Liver (tissue), 9 donors: ENCODE results near the gene GSE1. TPM values are rescaled to one million over a fixed set of nuclear protein-coding genes. Genes with fewer than 3 reads are reported as not detected.

ENCODE experiments used
- DNase-seq: peaks from one replicate; pipeline ENCODE4 v3.0.0-alpha.2; 2017; ENCODE audit warnings: low spot score
- H3K27ac ChIP-seq, 2 donors: one replicate each; pipeline ENCODE4 v1.7.0; 2013; ENCODE audit warnings: inconsistent platforms in 2 of 2, low read length in 2 of 2, control low read depth in 1 of 2, low read depth in 1 of 2, mild to moderate bottlenecking in 1 of 2
- H3K27me3 ChIP-seq, 4 donors: one replicate each; pipeline versions ENCODE4 v1.6.1 to v1.7.0; 2013; ENCODE audit warnings: low read length in 3 of 4, inconsistent platforms in 1 of 4, mild to moderate bottlenecking in 1 of 4, moderate library complexity in 1 of 4; ENCODE audit not compliant: control insufficient read depth in 4 of 4, insufficient read depth in 4 of 4
- H3K36me3 ChIP-seq, 4 donors: one replicate each; pipeline versions ENCODE4 v1.6.1 to v1.7.0; 2013; ENCODE audit warnings: low read length in 3 of 4, mild to moderate bottlenecking in 3 of 4, low read depth in 1 of 4, moderate library complexity in 1 of 4; ENCODE audit not compliant: control insufficient read depth in 4 of 4, insufficient read depth in 3 of 4
- H3K4me1 ChIP-seq, 4 donors: one replicate each; pipeline versions ENCODE4 v1.6.1 to v1.7.0; 2013; ENCODE audit warnings: low read length in 3 of 4, mild to moderate bottlenecking in 3 of 4, moderate library complexity in 1 of 4; ENCODE audit not compliant: control insufficient read depth in 4 of 4, insufficient read depth in 4 of 4
- H3K4me3 ChIP-seq, 3 donors: one replicate each; pipeline versions ENCODE4 v1.6.1 to v1.7.0; 2013; ENCODE audit warnings: low read length in 3 of 3, control low read depth in 1 of 3, low read depth in 1 of 3, mild to moderate bottlenecking in 1 of 3
- H3K9ac ChIP-seq, 2 donors: one replicate each; pipeline ENCODE4 v1.7.0; 2013; ENCODE audit warnings: low read length in 2 of 2, mild to moderate bottlenecking in 2 of 2, moderate library complexity in 2 of 2, control low read depth in 1 of 2, low read depth in 1 of 2
- H3K9me3 ChIP-seq, 4 donors: one replicate each; pipeline versions ENCODE4 v1.6.1 to v1.7.0; 2013; ENCODE audit warnings: low read length in 3 of 4; ENCODE audit not compliant: control insufficient read depth in 4 of 4
- EGR1 ChIP-seq, 2 donors: IDR thresholded peaks; 2 replicates each; pipeline ENCODE4 v1.6.1; 2016 to 2018; ENCODE audit warnings: antibody characterized with exemption in 2 of 2, low read depth in 2 of 2
- FOXA1 ChIP-seq: IDR thresholded peaks from 2 replicates; pipeline ENCODE4 v1.6.1; 2016; ENCODE audit warnings: antibody characterized with exemption
- HNF4A ChIP-seq, 2 donors: conservative IDR thresholded peaks; 2 replicates each; pipeline ENCODE4 v1.6.1; 2016; ENCODE audit warnings: antibody characterized with exemption in 2 of 2, mild to moderate bottlenecking in 2 of 2
- HNF4G ChIP-seq: IDR thresholded peaks from 2 replicates; pipeline ENCODE4 v1.6.1; 2016; ENCODE audit warnings: antibody characterized with exemption
- JUND ChIP-seq, 2 donors: IDR thresholded peaks; 2 replicates each; pipeline ENCODE4 v1.6.1; 2016; ENCODE audit warnings: antibody characterized with exemption in 2 of 2
- NR2F2 ChIP-seq: IDR thresholded peaks from 2 replicates; pipeline ENCODE4 v1.6.1; 2016; ENCODE audit warnings: antibody characterized with exemption
- RAD21 ChIP-seq, 2 donors: IDR thresholded peaks; 2 replicates each; pipeline ENCODE4 v1.6.1; 2016; ENCODE audit warnings: antibody characterized with exemption in 2 of 2, mild to moderate bottlenecking in 2 of 2
- RXRA ChIP-seq, 2 donors: IDR thresholded peaks; 2 replicates each; pipeline ENCODE4 v1.6.1; 2017 to 2018; ENCODE audit warnings: antibody characterized with exemption in 2 of 2, mild to moderate bottlenecking in 1 of 2
- SP1 ChIP-seq: IDR thresholded peaks from 2 replicates; pipeline ENCODE4 v1.6.1; 2018; ENCODE audit warnings: antibody characterized with exemption, mild to moderate bottlenecking
- TAF1 ChIP-seq: conservative IDR thresholded peaks from 2 replicates; pipeline ENCODE4 v1.6.1; 2016; ENCODE audit warnings: antibody characterized with exemption, mild to moderate bottlenecking
- YY1 ChIP-seq: IDR thresholded peaks from 2 replicates; pipeline ENCODE4 v1.6.1; 2016; ENCODE audit warnings: antibody characterized with exemption, mild to moderate bottlenecking
- WGBS: extraction: QIAGEN DNeasy Blood & Tissue Kit; methylation state at CpG from one replicate; pipeline ENCODE4 v1.1.7; 2013; 5-methylcytosine and 5-hydroxymethylcytosine counted together
- polyA plus RNA-seq, 2 donors: library from polyadenylated mRNA; stranded (reverse) in 1 of 2; unstranded in 1 of 2; fragments of 200-250 nt in 1 of 2; fragments of >200 nt in 1 of 2; fragmentation: Nextera tagmentation in 1 of 2; extraction: Ambion mirVana in 1 of 2; gene quantifications; one replicate each; pipeline versions ENCODE4 v1.2.1 to v1.2.3, GENCODE V29; 2013 to 2015
- total RNA-seq, 2 donors: library from RNA; depleted of rRNA; stranded (reverse); fragments of >200 nt; gene quantifications; one replicate each; pipeline ENCODE4 v1.2.3, GENCODE V29; 2014
- TF ChIP-seq, protein P1 (sequence below): IDR thresholded peaks from 2 replicates; pipeline ENCODE4 v1.6.1; 2016; ENCODE audit warnings: antibody characterized with exemption
- TF ChIP-seq, protein P2 (sequence below): IDR thresholded peaks from 2 replicates; pipeline ENCODE4 v1.6.1; 2016; ENCODE audit warnings: antibody characterized with exemption
- TF ChIP-seq, protein P3 (sequence below): IDR thresholded peaks from 2 replicates; pipeline ENCODE4 v1.6.1; 2016; ENCODE audit warnings: antibody characterized with exemption
- TF ChIP-seq, protein P4 (sequence below): fragments of 150-350 bp; IDR thresholded peaks from 2 replicates; pipeline ENCODE4 v1.5.1; 2017; ENCODE audit warnings: improper control_type of control experiment, low read depth, low read length; ENCODE audit not compliant: missing input control
- TF ChIP-seq, protein P5 (sequence below): IDR thresholded peaks from 2 replicates; pipeline ENCODE4 v1.6.1; 2016; ENCODE audit warnings: antibody characterized with exemption, mild to moderate bottlenecking
- donor health status: healthy.
- donor health status: healthy.
- donor health status: healthy.
- donor health status: healthy.
- donor health status: healthy.

GSE1 gene
- total and polyA plus RNA-seq, 4 donors: 9.9 to 37.7 (median 25.2) TPM

DNA sequence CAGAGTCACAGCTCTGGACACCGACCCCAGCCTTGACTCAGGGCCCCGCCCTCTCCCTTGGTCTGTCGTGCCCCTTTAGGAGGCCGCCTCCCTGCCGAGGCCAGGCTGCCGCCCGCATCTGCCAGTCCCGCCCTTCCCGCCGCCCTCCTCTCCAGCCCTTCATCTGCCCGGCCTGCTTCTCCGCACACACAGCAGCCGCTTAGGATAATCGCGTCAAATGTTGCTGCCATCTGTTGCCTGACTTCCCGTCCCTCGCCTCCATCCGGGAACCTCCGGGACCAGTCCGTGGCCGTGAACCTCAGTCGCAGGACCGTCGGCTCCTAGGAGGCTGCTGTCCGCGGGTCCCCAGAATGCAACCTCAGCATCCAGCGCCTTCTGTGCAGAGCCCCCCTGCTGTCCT is 11.9 kb downstream of the GSE1 start:
- Histone ChIP-seq H3K27me3 (no peaks in the 10 kb centered on the region), H3K27ac (no peak overlapping the region), H3K9ac (no peak overlapping the region), H3K36me3 (no peaks in the 10 kb centered on the region), H3K4me1 (peaks cover 17 to 61% (median 35%) of the 10 kb centered on the region in 4 donors), H3K4me3 (no peak overlapping the region), H3K9me3 (peaks cover 0 to 2% (median 0%) of the 10 kb centered on the region in 4 donors)
- WGBS: 84% methylated on average over 27 of the region's 27 CpGs
- DNase-seq: peak; percentile 45
- no peak for TF ChIP-seq SP1
- no peak for TF ChIP-seq NR2F2
- TF ChIP-seq, protein P1, sequence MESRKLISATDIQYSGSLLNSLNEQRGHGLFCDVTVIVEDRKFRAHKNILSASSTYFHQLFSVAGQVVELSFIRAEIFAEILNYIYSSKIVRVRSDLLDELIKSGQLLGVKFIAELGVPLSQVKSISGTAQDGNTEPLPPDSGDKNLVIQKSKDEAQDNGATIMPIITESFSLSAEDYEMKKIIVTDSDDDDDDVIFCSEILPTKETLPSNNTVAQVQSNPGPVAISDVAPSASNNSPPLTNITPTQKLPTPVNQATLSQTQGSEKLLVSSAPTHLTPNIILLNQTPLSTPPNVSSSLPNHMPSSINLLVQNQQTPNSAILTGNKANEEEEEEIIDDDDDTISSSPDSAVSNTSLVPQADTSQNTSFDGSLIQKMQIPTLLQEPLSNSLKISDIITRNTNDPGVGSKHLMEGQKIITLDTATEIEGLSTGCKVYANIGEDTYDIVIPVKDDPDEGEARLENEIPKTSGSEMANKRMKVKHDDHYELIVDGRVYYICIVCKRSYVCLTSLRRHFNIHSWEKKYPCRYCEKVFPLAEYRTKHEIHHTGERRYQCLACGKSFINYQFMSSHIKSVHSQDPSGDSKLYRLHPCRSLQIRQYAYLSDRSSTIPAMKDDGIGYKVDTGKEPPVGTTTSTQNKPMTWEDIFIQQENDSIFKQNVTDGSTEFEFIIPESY: no peak
- no peak for TF ChIP-seq TAF1
- no peak for TF ChIP-seq YY1
- TF ChIP-seq, protein P2, sequence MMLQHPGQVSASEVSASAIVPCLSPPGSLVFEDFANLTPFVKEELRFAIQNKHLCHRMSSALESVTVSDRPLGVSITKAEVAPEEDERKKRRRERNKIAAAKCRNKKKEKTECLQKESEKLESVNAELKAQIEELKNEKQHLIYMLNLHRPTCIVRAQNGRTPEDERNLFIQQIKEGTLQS: no peak
- no peak for TF ChIP-seq JUND (IDR thresholded peaks at IDR 0.05)
- TF ChIP-seq FOXA1: no peak
- no peak for TF ChIP-seq HNF4A (conservative IDR thresholded peaks at IDR 0.05)
- TF ChIP-seq RXRA (IDR thresholded peaks at IDR 0.05): no peak
- TF ChIP-seq RAD21 (IDR thresholded peaks at IDR 0.05): no peak
- TF ChIP-seq, protein P3, sequence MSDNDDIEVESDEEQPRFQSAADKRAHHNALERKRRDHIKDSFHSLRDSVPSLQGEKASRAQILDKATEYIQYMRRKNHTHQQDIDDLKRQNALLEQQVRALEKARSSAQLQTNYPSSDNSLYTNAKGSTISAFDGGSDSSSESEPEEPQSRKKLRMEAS: no peak
- TF ChIP-seq, protein P4, sequence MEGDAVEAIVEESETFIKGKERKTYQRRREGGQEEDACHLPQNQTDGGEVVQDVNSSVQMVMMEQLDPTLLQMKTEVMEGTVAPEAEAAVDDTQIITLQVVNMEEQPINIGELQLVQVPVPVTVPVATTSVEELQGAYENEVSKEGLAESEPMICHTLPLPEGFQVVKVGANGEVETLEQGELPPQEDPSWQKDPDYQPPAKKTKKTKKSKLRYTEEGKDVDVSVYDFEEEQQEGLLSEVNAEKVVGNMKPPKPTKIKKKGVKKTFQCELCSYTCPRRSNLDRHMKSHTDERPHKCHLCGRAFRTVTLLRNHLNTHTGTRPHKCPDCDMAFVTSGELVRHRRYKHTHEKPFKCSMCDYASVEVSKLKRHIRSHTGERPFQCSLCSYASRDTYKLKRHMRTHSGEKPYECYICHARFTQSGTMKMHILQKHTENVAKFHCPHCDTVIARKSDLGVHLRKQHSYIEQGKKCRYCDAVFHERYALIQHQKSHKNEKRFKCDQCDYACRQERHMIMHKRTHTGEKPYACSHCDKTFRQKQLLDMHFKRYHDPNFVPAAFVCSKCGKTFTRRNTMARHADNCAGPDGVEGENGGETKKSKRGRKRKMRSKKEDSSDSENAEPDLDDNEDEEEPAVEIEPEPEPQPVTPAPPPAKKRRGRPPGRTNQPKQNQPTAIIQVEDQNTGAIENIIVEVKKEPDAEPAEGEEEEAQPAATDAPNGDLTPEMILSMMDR: no peak
- no peak for TF ChIP-seq HNF4G
- TF ChIP-seq EGR1 (IDR thresholded peaks at IDR 0.05; ENCODE audit: low read depth in 2 of 2): no peak
- TF ChIP-seq, protein P5, sequence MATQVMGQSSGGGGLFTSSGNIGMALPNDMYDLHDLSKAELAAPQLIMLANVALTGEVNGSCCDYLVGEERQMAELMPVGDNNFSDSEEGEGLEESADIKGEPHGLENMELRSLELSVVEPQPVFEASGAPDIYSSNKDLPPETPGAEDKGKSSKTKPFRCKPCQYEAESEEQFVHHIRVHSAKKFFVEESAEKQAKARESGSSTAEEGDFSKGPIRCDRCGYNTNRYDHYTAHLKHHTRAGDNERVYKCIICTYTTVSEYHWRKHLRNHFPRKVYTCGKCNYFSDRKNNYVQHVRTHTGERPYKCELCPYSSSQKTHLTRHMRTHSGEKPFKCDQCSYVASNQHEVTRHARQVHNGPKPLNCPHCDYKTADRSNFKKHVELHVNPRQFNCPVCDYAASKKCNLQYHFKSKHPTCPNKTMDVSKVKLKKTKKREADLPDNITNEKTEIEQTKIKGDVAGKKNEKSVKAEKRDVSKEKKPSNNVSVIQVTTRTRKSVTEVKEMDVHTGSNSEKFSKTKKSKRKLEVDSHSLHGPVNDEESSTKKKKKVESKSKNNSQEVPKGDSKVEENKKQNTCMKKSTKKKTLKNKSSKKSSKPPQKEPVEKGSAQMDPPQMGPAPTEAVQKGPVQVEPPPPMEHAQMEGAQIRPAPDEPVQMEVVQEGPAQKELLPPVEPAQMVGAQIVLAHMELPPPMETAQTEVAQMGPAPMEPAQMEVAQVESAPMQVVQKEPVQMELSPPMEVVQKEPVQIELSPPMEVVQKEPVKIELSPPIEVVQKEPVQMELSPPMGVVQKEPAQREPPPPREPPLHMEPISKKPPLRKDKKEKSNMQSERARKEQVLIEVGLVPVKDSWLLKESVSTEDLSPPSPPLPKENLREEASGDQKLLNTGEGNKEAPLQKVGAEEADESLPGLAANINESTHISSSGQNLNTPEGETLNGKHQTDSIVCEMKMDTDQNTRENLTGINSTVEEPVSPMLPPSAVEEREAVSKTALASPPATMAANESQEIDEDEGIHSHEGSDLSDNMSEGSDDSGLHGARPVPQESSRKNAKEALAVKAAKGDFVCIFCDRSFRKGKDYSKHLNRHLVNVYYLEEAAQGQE: no peak
